Measurements from ENCODE around the gene UNC13B. TPM values are rescaled to one million over a fixed set of nuclear protein-coding genes. Genes with fewer than 3 reads are reported as not detected.
"Not testable (repeated sequence)": the region's sequence is repeated elsewhere in the genome, so short reads cannot be mapped to it uniquely, and the experiment has no call there.

UNC13B gene
- total RNA-seq, 2 experiments from 2014 or later: 0.64 to 1.1 TPM

GRCh38 chr9:35211854-35212253, 50.0 kb downstream of the UNC13B start:
- ATAC-seq (ENCODE audit: low read depth) (no peak), DNase-seq (no peak)
- Mint-ChIP-seq H3K9me3 (no peaks in the 10 kb centered on the region), H3K36me3 (no peaks in the 10 kb centered on the region), H3K27ac (no peak overlapping the region), H3K27me3 (peaks cover 3% of the 10 kb centered on the region), H3K4me3 (no peak overlapping the region), H3K4me1 (no peaks in the 10 kb centered on the region)
- POLR2A ChIA-PET: no interaction called here

- Mint-ChIP-seq H3K4me1 (no peaks in the 10 kb centered on the region), H3K9me3 (peaks cover 8% of the 10 kb centered on the region), H3K36me3 (no peaks in the 10 kb centered on the region), H3K4me3 (no peak overlapping the region), H3K27me3 (peaks cover 3% of the 10 kb centered on the region), H3K27ac (no peak overlapping the region)
- ATAC-seq (ENCODE audit: low read depth) (no peak), DNase-seq (no peak)
- POLR2A ChIA-PET: no interaction called here
Observed at GRCh38 chr9:35220659-35221338, 59.0 kb downstream of the UNC13B start.

- DNase-seq (no peak), ATAC-seq (ENCODE audit: low read depth) (no peak)
- H3K27ac Mint-ChIP-seq: no peak overlapping the region
- peaks cover 7% of the 10 kb centered on the region for H3K9me3 Mint-ChIP-seq
- no peaks in the 10 kb centered on the region for H3K4me1 Mint-ChIP-seq
- POLR2A ChIA-PET: no interaction called here
- no peaks in the 10 kb centered on the region for H3K36me3 Mint-ChIP-seq
- H3K4me3 Mint-ChIP-seq: no peak overlapping the region
- peaks cover 2% of the 10 kb centered on the region for H3K27me3 Mint-ChIP-seq
Observed at GRCh38 chr9:35225677-35226076, 63.9 kb downstream of the UNC13B start.

DNA sequence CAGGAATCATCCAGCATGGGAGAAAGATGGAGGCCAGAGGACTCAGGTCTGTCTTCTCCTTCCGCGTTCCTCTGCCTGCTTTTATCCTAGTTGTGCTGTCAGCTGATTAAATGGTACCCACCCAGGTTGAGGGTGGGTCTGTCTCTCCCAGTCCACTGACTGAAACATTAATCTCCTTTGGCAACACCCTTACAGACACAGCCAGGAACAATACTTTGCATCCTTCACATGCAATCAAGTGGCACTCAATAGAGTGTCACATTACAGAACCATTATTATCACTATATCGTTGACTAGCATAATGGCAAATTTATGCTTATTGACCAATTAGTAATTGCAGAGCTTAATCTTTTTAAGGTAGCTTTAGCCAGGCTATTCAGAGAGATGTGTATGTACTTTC, 64.8 kb downstream of the UNC13B start:
- H3K4me1 Mint-ChIP-seq: no peaks in the 10 kb centered on the region
- POLR2A ChIA-PET: no interaction called here
- peaks cover 2% of the 10 kb centered on the region for H3K27me3 Mint-ChIP-seq
- peaks cover 7% of the 10 kb centered on the region for H3K9me3 Mint-ChIP-seq
- DNase-seq (no peak), ATAC-seq (ENCODE audit: low read depth) (no peak)
- H3K27ac Mint-ChIP-seq: no peak overlapping the region
- H3K4me3 Mint-ChIP-seq: no peak overlapping the region
- H3K36me3 Mint-ChIP-seq: no peaks in the 10 kb centered on the region

DNA sequence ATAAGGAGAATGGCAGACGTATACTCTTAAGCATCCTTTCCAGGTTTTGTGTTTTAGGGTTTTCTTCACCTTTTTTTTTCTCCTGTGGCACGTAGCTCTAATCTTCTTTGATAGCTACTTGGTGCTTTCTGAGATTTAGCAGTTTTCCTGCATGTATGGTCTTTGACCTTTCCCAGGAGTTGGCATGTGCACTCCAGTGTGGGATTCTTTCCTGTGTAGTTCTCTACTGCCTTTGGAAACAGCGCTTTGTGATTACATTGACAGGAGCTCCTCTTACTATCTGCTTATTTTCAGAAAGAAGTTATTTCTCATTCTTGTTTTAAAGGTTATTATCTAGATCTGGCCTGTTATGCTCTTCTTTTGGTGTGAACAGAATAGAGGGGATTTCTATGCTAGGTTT, 65.5 kb downstream of the UNC13B start:
- POLR2A ChIA-PET: no interaction called here
- Mint-ChIP-seq H3K4me1 (no peaks in the 10 kb centered on the region), H3K27ac (no peak overlapping the region), H3K4me3 (no peak overlapping the region), H3K9me3 (peaks cover 7% of the 10 kb centered on the region), H3K27me3 (peaks cover 2% of the 10 kb centered on the region), H3K36me3 (no peaks in the 10 kb centered on the region)
- ATAC-seq (ENCODE audit: low read depth) (no peak), DNase-seq (no peak)

DNA sequence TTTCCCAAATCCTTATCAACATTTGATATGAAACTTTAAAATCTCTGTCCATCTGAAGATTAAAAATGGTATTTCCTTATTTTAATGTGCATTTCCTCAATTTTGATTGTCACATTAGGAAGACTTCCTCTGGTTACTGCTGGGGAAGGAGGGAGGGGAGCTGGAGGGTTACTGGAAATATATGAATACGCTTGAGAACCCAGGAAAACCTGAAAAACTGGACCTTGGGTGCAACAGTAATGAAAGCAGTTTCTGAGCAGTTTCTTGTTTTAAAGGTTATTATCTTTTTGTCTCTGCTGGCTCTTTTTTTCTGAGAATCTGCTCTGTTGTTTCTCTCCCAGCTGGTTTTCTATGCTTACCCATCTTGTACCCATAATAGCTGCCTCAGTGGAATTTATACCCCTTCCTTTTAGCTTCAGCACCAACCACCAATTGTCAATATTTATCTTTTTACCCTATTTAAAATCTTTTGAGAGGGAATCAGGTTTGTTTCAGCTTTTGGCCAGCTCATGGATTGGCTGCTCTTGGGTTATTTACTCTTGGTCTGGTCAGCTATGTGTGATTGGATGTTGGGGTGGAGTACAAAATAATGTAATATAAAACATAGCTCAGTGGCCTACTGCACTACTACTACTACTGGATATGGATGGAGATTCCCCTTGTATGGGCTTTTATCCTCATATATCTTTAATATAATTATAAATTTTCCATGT, 67.4 kb downstream of the UNC13B start:
- H3K4me1 Mint-ChIP-seq: no peaks in the 10 kb centered on the region
- H3K36me3 Mint-ChIP-seq: no peaks in the 10 kb centered on the region
- H3K9me3 Mint-ChIP-seq: peaks cover 2% of the 10 kb centered on the region
- POLR2A ChIA-PET: no interaction called here
- H3K27ac Mint-ChIP-seq: no peak overlapping the region
- H3K27me3 Mint-ChIP-seq: peaks cover 7% of the 10 kb centered on the region
- ATAC-seq (ENCODE audit: low read depth): no peak
- H3K4me3 Mint-ChIP-seq: no peak overlapping the region
- DNase-seq: no peak

DNA sequence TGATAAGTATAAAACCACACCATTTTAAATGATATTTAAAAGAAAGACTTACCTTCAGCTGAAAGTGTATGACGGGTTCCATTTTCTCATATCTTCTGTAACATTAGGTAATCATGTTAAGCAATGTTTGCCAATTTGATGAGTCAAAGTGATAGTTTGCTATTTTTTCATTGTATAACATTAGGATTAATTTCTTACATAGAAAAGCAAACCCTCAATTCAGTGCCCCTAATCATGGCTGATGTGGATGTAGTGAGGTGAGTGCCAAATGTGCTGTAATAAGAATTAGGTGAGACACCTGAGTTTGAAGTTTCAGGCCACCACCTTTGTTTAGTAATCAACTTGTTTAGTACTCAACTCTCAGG, 68.0 kb downstream of the UNC13B start:
- H3K4me1 Mint-ChIP-seq: no peaks in the 10 kb centered on the region
- ATAC-seq (ENCODE audit: low read depth): no peak
- H3K36me3 Mint-ChIP-seq: no peaks in the 10 kb centered on the region
- H3K4me3 Mint-ChIP-seq: no peak overlapping the region
- DNase-seq: no peak
- POLR2A ChIA-PET: no interaction called here
- H3K9me3 Mint-ChIP-seq: peaks cover 2% of the 10 kb centered on the region
- no peak overlapping the region for H3K27ac Mint-ChIP-seq
- peaks cover 7% of the 10 kb centered on the region for H3K27me3 Mint-ChIP-seq

- Mint-ChIP-seq H3K9me3 (no peaks in the 10 kb centered on the region), H3K4me3 (no peak overlapping the region), H3K27ac (no peak overlapping the region), H3K36me3 (no peaks in the 10 kb centered on the region), H3K4me1 (no peaks in the 10 kb centered on the region), H3K27me3 (peaks cover 7% of the 10 kb centered on the region)
- POLR2A ChIA-PET: no interaction called here
- no peak for ATAC-seq (ENCODE audit: low read depth)
- no peak for DNase-seq
Observed at GRCh38 chr9:35232867-35233544, 71.2 kb downstream of the UNC13B start.

- Mint-ChIP-seq H3K27me3 (peaks cover 7% of the 10 kb centered on the region), H3K27ac (no peak overlapping the region), H3K4me1 (no peaks in the 10 kb centered on the region), H3K36me3 (no peaks in the 10 kb centered on the region), H3K9me3 (peaks cover 4% of the 10 kb centered on the region), H3K4me3 (no peak overlapping the region)
- POLR2A ChIA-PET: no interaction called here
- ATAC-seq (ENCODE audit: low read depth): no peak
- DNase-seq: no peak
Observed at GRCh38 chr9:35236692-35237091, 74.9 kb downstream of the UNC13B start.

DNA sequence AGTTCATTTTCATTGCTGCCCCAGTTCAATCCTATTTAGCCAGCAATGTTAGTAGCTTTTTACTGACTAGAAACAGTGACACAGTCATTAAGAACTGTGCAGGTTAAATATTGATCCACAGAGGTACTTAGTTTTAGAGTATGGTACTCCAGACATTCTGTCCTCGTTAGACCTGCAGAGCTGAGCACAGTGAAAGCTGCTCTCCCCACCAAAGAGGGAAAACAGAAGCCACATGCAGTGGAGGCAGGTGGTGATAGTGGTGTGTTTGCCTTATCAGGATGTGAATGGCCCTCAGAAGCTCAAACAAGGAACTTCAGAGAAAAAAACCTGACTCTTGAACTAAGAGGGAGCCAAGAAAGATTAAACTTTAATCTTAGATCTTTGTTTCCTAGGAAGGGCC, 75.5 kb downstream of the UNC13B start:
- Mint-ChIP-seq H3K9me3 (peaks cover 4% of the 10 kb centered on the region), H3K4me1 (no peaks in the 10 kb centered on the region), H3K4me3 (no peak overlapping the region), H3K36me3 (no peaks in the 10 kb centered on the region), H3K27ac (no peak overlapping the region), H3K27me3 (peaks cover 13% of the 10 kb centered on the region)
- POLR2A ChIA-PET: no interaction called here
- no peak for ATAC-seq (ENCODE audit: low read depth)
- no peak for DNase-seq

DNA sequence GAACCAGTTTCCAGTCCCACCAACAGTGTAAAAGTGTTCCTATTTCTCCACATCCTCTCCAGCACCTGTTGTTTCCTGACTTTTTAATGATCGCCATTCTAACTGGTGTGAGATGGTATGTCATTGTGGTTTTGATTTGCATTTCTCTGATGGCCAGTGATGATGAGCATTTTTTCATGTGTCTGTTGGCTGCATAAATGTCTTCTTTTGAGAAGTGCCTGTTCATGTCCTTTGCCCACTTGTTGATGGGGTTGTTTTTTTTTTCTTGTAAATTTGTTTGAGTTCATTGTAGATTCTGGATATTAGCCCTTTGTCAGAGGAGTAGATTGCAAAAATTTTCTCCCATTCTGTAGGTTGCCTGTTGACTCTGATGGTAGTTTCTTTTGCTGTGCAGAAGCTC, 84.1 kb downstream of the UNC13B start:
- H3K4me1 Mint-ChIP-seq; H3K4me3 Mint-ChIP-seq; DNase-seq; H3K36me3 Mint-ChIP-seq; H3K9me3 Mint-ChIP-seq; H3K27ac Mint-ChIP-seq; ATAC-seq (ENCODE audit: low read depth); POLR2A ChIA-PET: not testable (repeated sequence)
- peaks cover 24% of the 10 kb centered on the region for H3K27me3 Mint-ChIP-seq

GRCh38 chr9:35253075-35253474, 91.3 kb downstream of the UNC13B start:
- H3K27me3 Mint-ChIP-seq: peaks cover 8% of the 10 kb centered on the region
- no peaks in the 10 kb centered on the region for H3K36me3 Mint-ChIP-seq
- H3K9me3 Mint-ChIP-seq: peaks cover 1% of the 10 kb centered on the region
- no peaks in the 10 kb centered on the region for H3K4me1 Mint-ChIP-seq
- no peak for DNase-seq
- no peak overlapping the region for H3K27ac Mint-ChIP-seq
- no peak for ATAC-seq (ENCODE audit: low read depth)
- POLR2A ChIA-PET: no interaction called here
- H3K4me3 Mint-ChIP-seq: no peak overlapping the region

- no peak for DNase-seq
- Mint-ChIP-seq H3K4me3 (no peak overlapping the region), H3K36me3 (no peaks in the 10 kb centered on the region), H3K9me3 (peaks cover 1% of the 10 kb centered on the region), H3K4me1 (no peaks in the 10 kb centered on the region), H3K27me3 (peaks cover 3% of the 10 kb centered on the region), H3K27ac (no peak overlapping the region)
- no peak for ATAC-seq (ENCODE audit: low read depth)
- POLR2A ChIA-PET: no interaction called here
Observed at GRCh38 chr9:35254237-35254636, 92.4 kb downstream of the UNC13B start.
